Uterus (tissue), 2 donors: ENCODE measurements around the gene VRK2.
"Not testable (repeated sequence)": the region's sequence is repeated elsewhere in the genome, so short reads cannot be mapped to it uniquely, and the experiment has no call there.

Experiments
- CTCF ChIP-seq, 4 experiments: fragments of 200-600 bp in 2 of 4; fragments of 450-650 bp in 2 of 4; sonication (generic) in 2 of 4; IDR thresholded peaks; one replicate each; pipeline ENCODE4 v1.5.1; 2016 to 2019; ENCODE audit warnings: antibody characterized with exemption in 4 of 4, mild to moderate bottlenecking in 2 of 4, moderate library complexity in 1 of 4
- POLR2A ChIP-seq, 2 donors: fragments of 450-650 bp; IDR thresholded peaks; one replicate each; pipeline ENCODE4 v1.6.1; 2016; ENCODE audit warnings: antibody characterized with exemption in 2 of 2, mild to moderate bottlenecking in 1 of 2, moderate library complexity in 1 of 2

DNA sequence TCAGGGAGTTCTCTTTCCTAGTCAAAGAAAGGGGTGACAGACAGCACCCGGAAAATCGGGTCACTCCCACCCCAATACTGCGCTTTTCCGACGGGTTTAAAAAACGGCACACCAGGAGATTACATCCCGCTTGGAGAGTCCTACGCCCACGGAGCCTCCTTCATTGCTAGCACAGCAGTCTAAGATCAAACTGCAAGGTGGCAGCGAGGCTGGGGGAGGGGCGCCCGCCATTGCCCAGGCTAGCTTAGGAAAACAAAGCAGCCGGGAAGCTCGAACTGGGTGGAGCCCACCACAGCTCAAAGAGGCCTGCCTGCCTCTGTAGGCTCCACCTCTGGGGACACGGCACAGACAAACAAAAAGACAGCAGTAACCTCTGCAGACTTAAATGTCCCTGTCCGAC, 125.2 kb downstream of the VRK2 start:
- not testable (repeated sequence) for TF ChIP-seq CTCF, POLR2A (IDR thresholded peaks at IDR 0.05)
